Colonic mucosa (tissue), 4 donors: ENCODE measurements around the gene EBI3. TPM values are rescaled to one million over a fixed set of nuclear protein-coding genes. Genes with fewer than 3 reads are reported as not detected.

Experiments
- DNase-seq: peaks from one replicate; pipeline ENCODE4 v3.0.0-alpha.2; 2020
- H3K27ac ChIP-seq: fragments of 200-600 bp; one replicate; pipeline ENCODE4 v1.8.0; 2021
- H3K27me3 ChIP-seq: fragments of 200-600 bp; one replicate; pipeline ENCODE4 v1.8.0; 2021
- H3K36me3 ChIP-seq: fragments of 200-600 bp; one replicate; pipeline ENCODE4 v1.8.0; 2021
- H3K4me1 ChIP-seq: fragments of 200-600 bp; one replicate; pipeline ENCODE4 v1.8.0; 2021; ENCODE audit warnings: mild to moderate bottlenecking
- H3K4me3 ChIP-seq: fragments of 200-600 bp; one replicate; pipeline ENCODE4 v1.8.0; 2021
- H3K9ac ChIP-seq, 2 donors: one replicate each; pipeline ENCODE4 v1.7.0; 2013; ENCODE audit warnings: control low read depth in 2 of 2, low read depth in 2 of 2, low read length in 2 of 2
- H3K9me3 ChIP-seq: fragments of 200-600 bp; one replicate; pipeline ENCODE4 v1.8.0; 2021
- CTCF ChIP-seq: fragments of 200-600 bp; IDR thresholded peaks from one replicate; pipeline ENCODE4 v1.8.0; 2022; ENCODE audit warnings: antibody characterized with exemption, mild to moderate bottlenecking
- intact Hi-C: fragments of 100-400 bp; cut with DNase I; formaldehyde crosslinking; loops from one replicate; pipeline ENCODE4 v1.14.1; 2022
- total RNA-seq, 2 donors: library from RNA; stranded (reverse); fragmentation: NEBNext Ultra II Directional in 1 of 2; extraction: Animal tissue kit (Norgen Biotek cat#: 25700) in 1 of 2; gene quantifications; one replicate each; pipeline ENCODE4 v1.2.1, GENCODE V29; 2021
- donor health status: healthy.
- donor health status: DM: no; HTN: no; CAD: no.
- donor health status: DM: no; HTN: no; CAD: no.

Gene EBI3
- total RNA-seq, 2 donors from 2014 or later, result 0.56 to 1.6 TPM

- Histone ChIP-seq H3K9ac (no peak overlapping the region), H3K36me3 (no peaks in the 10 kb centered on the region), H3K4me1 (no peaks in the 10 kb centered on the region), H3K9me3 (no peaks in the 10 kb centered on the region), H3K27ac (no peak overlapping the region), H3K4me3 (no peak overlapping the region), H3K27me3 (no peaks in the 10 kb centered on the region)
- DNase-seq, result no peak
- intact Hi-C loops, result loop anchor here (5.0 to 10.0 kb wide), 2 partner anchors 220 to 352 kb away; partner anchors contain the start of gene EEF2
- no peak for TF ChIP-seq CTCF
Measured at GRCh38 chr19:4206818-4207484, 22.4 kb upstream of the EBI3 start.

GRCh38 chr19:4208385-4209094 is 20.8 kb upstream of the EBI3 start:
- H3K27ac ChIP-seq, result no peak overlapping the region
- no peak overlapping the region for H3K9ac ChIP-seq
- no peak overlapping the region for H3K4me3 ChIP-seq
- no peaks in the 10 kb centered on the region for H3K4me1 ChIP-seq
- DNase-seq, result peak; percentile 49
- no peaks in the 10 kb centered on the region for H3K36me3 ChIP-seq
- intact Hi-C loops, result loop anchor here (5.0 to 10.0 kb wide), 2 partner anchors 221 to 354 kb away; partner anchors contain the start of gene EEF2
- no peaks in the 10 kb centered on the region for H3K27me3 ChIP-seq
- TF ChIP-seq CTCF, result no peak
- H3K9me3 ChIP-seq, result no peaks in the 10 kb centered on the region

GRCh38 chr19:4210166-4210731 is 19.1 kb upstream of the EBI3 start:
- H3K27me3 ChIP-seq, result no peaks in the 10 kb centered on the region
- no peak for TF ChIP-seq CTCF
- H3K27ac ChIP-seq, result no peak overlapping the region
- H3K4me3 ChIP-seq, result no peak overlapping the region
- intact Hi-C loops, result no loop called here
- H3K9me3 ChIP-seq, result no peaks in the 10 kb centered on the region
- no peaks in the 10 kb centered on the region for H3K36me3 ChIP-seq
- H3K4me1 ChIP-seq, result no peaks in the 10 kb centered on the region
- no peak overlapping the region for H3K9ac ChIP-seq
- no peak for DNase-seq

- intact Hi-C loops, result no loop called here
- no peak for TF ChIP-seq CTCF
- Histone ChIP-seq H3K9me3 (no peaks in the 10 kb centered on the region), H3K27ac (no peak overlapping the region), H3K27me3 (no peaks in the 10 kb centered on the region), H3K9ac (no peak overlapping the region), H3K4me3 (no peak overlapping the region), H3K4me1 (no peaks in the 10 kb centered on the region), H3K36me3 (no peaks in the 10 kb centered on the region)
- no peak for DNase-seq
Measured at GRCh38 chr19:4213116-4213515, 16.2 kb upstream of the EBI3 start.

GRCh38 chr19:4215807-4216206 is 13.5 kb upstream of the EBI3 start:
- H3K4me3 ChIP-seq, result no peak overlapping the region
- intact Hi-C loops, result no loop called here
- no peak for DNase-seq
- no peaks in the 10 kb centered on the region for H3K27me3 ChIP-seq
- no peaks in the 10 kb centered on the region for H3K36me3 ChIP-seq
- H3K4me1 ChIP-seq, result no peaks in the 10 kb centered on the region
- H3K27ac ChIP-seq, result no peak overlapping the region
- no peaks in the 10 kb centered on the region for H3K9me3 ChIP-seq
- H3K9ac ChIP-seq, result no peak overlapping the region
- no peak for TF ChIP-seq CTCF
